Caco-2 (cell line): ENCODE results near the gene ZNF532. TPM values are rescaled to one million over a fixed set of nuclear protein-coding genes. Genes with fewer than 3 reads are reported as not detected.

ENCODE experiments used
- BruUV-seq: library from RNA; stranded (reverse); fragments of 400-500 nt; replicated peaks from 2 replicates; lab custom pipeline; 2021; lab: Mats Ljungman, UMichigan
- CTCF ChIA-PET: fragments of 300-600 bp; sonication (Branson Sonifier 250); formaldehyde crosslinking; loops from one replicate; lab custom pipeline; 2022; ENCODE audit warnings: antibody characterized with exemption; lab: Charles Lee
- POLR2A ChIA-PET: fragments of 300-600 bp; sonication (Branson Sonifier 250); formaldehyde crosslinking; loops from one replicate; lab custom pipeline; 2022; ENCODE audit warnings: antibody characterized with exemption; lab: Charles Lee
- DNase-seq, 2 experiments: peaks; one replicate each; pipeline versions ENCODE4 v3.0.0 to v3.0.0-alpha.2; 2020 to 2022
- H3K27me3 ChIP-seq: replicated peaks from 2 replicates; pipeline ENCODE4 v1.6.0; 2011; ENCODE audit warnings: low read length; ENCODE audit not compliant: control insufficient read depth, insufficient read depth
- H3K36me3 ChIP-seq: 2 replicates; pipeline ENCODE4 v1.5.1; 2011; ENCODE audit warnings: low read length; ENCODE audit not compliant: control insufficient read depth, insufficient read depth
- H3K4me1 ChIP-seq: fragments of 250-450 bp; sonication (Bioruptor Pico); 2 replicates; pipeline ENCODE4 v1.5.1; 2020; ENCODE audit warnings: mild to moderate bottlenecking
- H3K4me3 ChIP-seq: 2 replicates; pipeline ENCODE4 v1.5.1; 2011; ENCODE audit warnings: low read depth, mild to moderate bottlenecking, control low read depth, low read length
- H3K9me3 ChIP-seq: fragments of 250-450 bp; sonication (Bioruptor Pico); 2 replicates; pipeline ENCODE4 v1.5.1; 2020; ENCODE audit warnings: mild to moderate bottlenecking, moderate library complexity
- H3K27ac Mint-ChIP-seq: one replicate; pipeline ENCODE4 v1.8.0; 2022; ENCODE audit warnings: mixed read lengths; ENCODE audit not compliant: unreplicated experiment
- H3K27me3 Mint-ChIP-seq: one replicate; pipeline ENCODE4 v1.8.0; 2022; ENCODE audit warnings: mixed read lengths; ENCODE audit not compliant: insufficient read depth, unreplicated experiment
- H3K36me3 Mint-ChIP-seq: one replicate; pipeline ENCODE4 v1.8.0; 2022; ENCODE audit warnings: mild to moderate bottlenecking, mixed read lengths; ENCODE audit not compliant: insufficient read depth, unreplicated experiment
- H3K4me1 Mint-ChIP-seq: one replicate; pipeline ENCODE4 v1.8.0; 2022; ENCODE audit warnings: low read depth, mixed read lengths; ENCODE audit not compliant: unreplicated experiment
- H3K4me3 Mint-ChIP-seq: one replicate; pipeline ENCODE4 v1.8.0; 2022; ENCODE audit warnings: mild to moderate bottlenecking, moderate library complexity, mixed read lengths; ENCODE audit not compliant: unreplicated experiment
- H3K9me3 Mint-ChIP-seq: one replicate; pipeline ENCODE4 v1.8.0; 2022; ENCODE audit warnings: mixed read lengths; ENCODE audit not compliant: unreplicated experiment
- CTCF ChIP-seq, 2 experiments: fragments of 200-600 bp in 1 of 2; IDR thresholded peaks; 1 replicate in 1 of 2; 2 replicates in 1 of 2; pipeline versions ENCODE4 v1.5.1 to v1.8.0; 2011 to 2022; ENCODE audit warnings: antibody characterized with exemption in 1 of 2, control low read depth in 1 of 2, inconsistent platforms in 1 of 2, low read depth in 1 of 2, low read length in 1 of 2, mild to moderate bottlenecking in 1 of 2, moderate library complexity in 1 of 2; ENCODE audit not compliant: insufficient read depth in 1 of 2, severe bottlenecking in 1 of 2, unreplicated experiment in 1 of 2
- intact Hi-C: fragments of 100-400 bp; cut with micrococcal nuclease; formaldehyde crosslinking; loops from one replicate; pipeline ENCODE4 v1.10.0; 2022; ENCODE audit not compliant: unreplicated experiment
- total RNA-seq: library from RNA; stranded (reverse); gene quantifications from 2 replicates; pipeline ENCODE4 v1.2.3, GENCODE V29; 2022

The ZNF532 gene
- total RNA-seq, 1 experiment from 2014 or later = 32.7 TPM

DNA sequence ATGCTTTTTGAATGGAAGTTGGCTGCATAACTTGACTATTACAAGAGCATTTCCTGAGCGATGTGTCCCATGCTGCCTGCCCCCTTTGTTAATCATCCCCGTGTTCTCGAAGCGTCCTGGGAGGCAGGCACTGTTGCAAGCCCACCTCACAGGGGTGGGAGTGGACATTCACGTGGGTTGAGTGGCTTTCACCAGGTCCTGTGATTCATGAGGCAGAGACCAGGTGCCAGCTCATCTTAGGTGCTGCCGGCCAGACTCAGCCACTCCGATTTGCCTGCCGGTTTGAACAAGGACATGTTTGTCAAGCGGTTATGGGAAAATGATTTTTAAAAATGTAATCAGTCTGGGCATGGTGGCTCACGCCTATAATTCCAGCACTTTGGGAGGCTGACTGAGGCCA, 112.5 kb downstream of the ZNF532 start:
- no TSS peak for BruUV-seq

GRCh38 chr18:58977801-58978200, 113.1 kb downstream of the ZNF532 start:
- intact Hi-C loops = no loop called here
- Mint-ChIP-seq H3K27ac (no peak overlapping the region), H3K9me3 (no peaks in the 10 kb centered on the region), H3K4me3 (no peak overlapping the region), H3K27me3 (no peaks in the 10 kb centered on the region), H3K36me3 (no peaks in the 10 kb centered on the region), H3K4me1 (no peaks in the 10 kb centered on the region)
- no TSS peak for BruUV-seq
- DNase-seq = no peak
- Histone ChIP-seq H3K4me1 (no peaks in the 10 kb centered on the region), H3K4me3 (no peak overlapping the region), H3K36me3 (no peaks in the 10 kb centered on the region), H3K27me3 (no peaks in the 10 kb centered on the region), H3K9me3 (no peaks in the 10 kb centered on the region)
- ChIA-PET POLR2A (no interaction called here), CTCF (no interaction called here)
- no peak for TF ChIP-seq CTCF (IDR thresholded peaks at IDR 0.05; ENCODE audit: insufficient read depth in 1 of 2, low read depth in 1 of 2, low read length in 1 of 2, severe bottlenecking in 1 of 2, unreplicated experiment in 1 of 2)

More for the DNA sequence above, 112.5 kb downstream of the ZNF532 start:
- Mint-ChIP-seq H3K27me3 (no peaks in the 10 kb centered on the region), H3K9me3 (no peaks in the 10 kb centered on the region), H3K4me3 (no peak overlapping the region), H3K27ac (no peak overlapping the region), H3K4me1 (no peaks in the 10 kb centered on the region), H3K36me3 (no peaks in the 10 kb centered on the region)
- ChIA-PET CTCF (no interaction called here), POLR2A (no interaction called here)
- Histone ChIP-seq H3K9me3 (no peaks in the 10 kb centered on the region), H3K36me3 (no peaks in the 10 kb centered on the region), H3K27me3 (no peaks in the 10 kb centered on the region), H3K4me3 (no peak overlapping the region), H3K4me1 (no peaks in the 10 kb centered on the region)
- no peak for DNase-seq
- no peak for TF ChIP-seq CTCF (IDR thresholded peaks at IDR 0.05; ENCODE audit: insufficient read depth in 1 of 2, low read depth in 1 of 2, low read length in 1 of 2, severe bottlenecking in 1 of 2, unreplicated experiment in 1 of 2)
- intact Hi-C loops = no loop called here

DNA sequence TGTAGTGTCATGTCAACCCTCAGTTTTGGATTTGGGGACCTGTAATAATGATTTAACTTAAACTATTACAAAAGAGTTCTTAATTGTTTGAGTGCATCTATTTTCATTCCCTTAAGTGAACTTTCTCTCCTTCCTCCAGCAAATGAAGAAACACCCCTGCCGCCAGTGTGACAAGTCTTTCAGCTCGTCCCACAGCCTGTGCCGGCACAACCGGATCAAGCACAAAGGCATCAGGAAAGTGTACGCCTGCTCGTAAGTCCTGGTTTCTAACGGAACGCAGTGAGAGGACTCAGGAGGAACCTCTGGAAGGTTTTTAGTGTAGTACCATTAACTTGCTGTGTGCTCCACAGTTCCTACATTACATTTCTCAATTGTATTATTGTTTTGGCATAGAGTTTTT, 114.2 kb downstream of the ZNF532 start:
- TF ChIP-seq CTCF (IDR thresholded peaks at IDR 0.05; ENCODE audit: insufficient read depth in 1 of 2, low read depth in 1 of 2, low read length in 1 of 2, severe bottlenecking in 1 of 2, unreplicated experiment in 1 of 2) = no peak

More for the DNA sequence above, 114.2 kb downstream of the ZNF532 start:
- intact Hi-C loops = no loop called here
- Histone ChIP-seq H3K4me1 (no peaks in the 10 kb centered on the region), H3K4me3 (no peak overlapping the region), H3K9me3 (no peaks in the 10 kb centered on the region), H3K27me3 (no peaks in the 10 kb centered on the region), H3K36me3 (no peaks in the 10 kb centered on the region)
- Mint-ChIP-seq H3K27me3 (no peaks in the 10 kb centered on the region), H3K4me3 (no peak overlapping the region), H3K4me1 (no peaks in the 10 kb centered on the region), H3K9me3 (no peaks in the 10 kb centered on the region), H3K27ac (no peak overlapping the region), H3K36me3 (peaks cover 7% of the 10 kb centered on the region)
- POLR2A ChIA-PET = no interaction called here
- no peak for DNase-seq
- CTCF ChIA-PET = no interaction called here
- BruUV-seq = no TSS peak
